B cell (primary cell): ENCODE measurements around the gene C1orf74. TPM values are rescaled to one million over a fixed set of nuclear protein-coding genes. Genes with fewer than 3 reads are reported as not detected.

Source experiments
- ATAC-seq: fragments of 200-7000 bp; cut with Tn5 transposase; one replicate; pipeline ENCODE4 v1.10.0; 2021; ENCODE audit warnings: low read depth, mild to moderate bottlenecking, moderate number of reproducible peaks, moderate library complexity
- CTCF ChIA-PET: fragments of 350-600 bp; sonication (Branson Sonifier 250); formaldehyde crosslinking; loops from one replicate; lab custom pipeline; 2021; ENCODE audit warnings: antibody characterized with exemption, inconsistent platforms; lab: Charles Lee
- POLR2A ChIA-PET: fragments of 350-600 bp; sonication (Branson Sonifier 250); formaldehyde crosslinking; loops from one replicate; lab custom pipeline; 2021; ENCODE audit warnings: antibody characterized with exemption; lab: Charles Lee
- DNase-seq: peaks from one replicate; pipeline ENCODE4 v3.0.0; 2013
- H2AFZ ChIP-seq: 2 replicates; pipeline ENCODE4 v1.6.1; 2012; ENCODE audit warnings: mild to moderate bottlenecking, low read depth, low read length; ENCODE audit not compliant: insufficient read depth, poor library complexity, severe bottlenecking
- H3K27ac ChIP-seq, 2 donors: 1 replicate in 1 of 2; 2 replicates in 1 of 2; pipeline ENCODE4 v1.5.1; 2012 to 2013; ENCODE audit warnings: low read length in 2 of 2, mild to moderate bottlenecking in 2 of 2, moderate library complexity in 1 of 2
- H3K27me3 ChIP-seq, 4 experiments: fragments of 200-600 bp in 1 of 4; sonication (generic) in 1 of 4; replicated peaks in 1 of 4; 1 replicate in 2 of 4; 2 replicates in 2 of 4; pipeline versions ENCODE4 v1.6.1 to v1.7.0; 2013 to 2016; ENCODE audit warnings: low read length in 3 of 4, mild to moderate bottlenecking in 2 of 4, mixed read lengths in 1 of 4, moderate library complexity in 1 of 4; ENCODE audit not compliant: insufficient read depth in 4 of 4, control insufficient read depth in 3 of 4; ENCODE audit errors: control extremely low read depth in 1 of 4
- H3K36me3 ChIP-seq, 2 experiments: replicated peaks in 1 of 2; 1 replicate in 1 of 2; 2 replicates in 1 of 2; pipeline versions ENCODE4 v1.6.1 to v1.7.1; 2013; ENCODE audit warnings: low read length in 1 of 2; ENCODE audit not compliant: insufficient read depth in 2 of 2, control insufficient read depth in 1 of 2; ENCODE audit errors: control extremely low read depth in 1 of 2, extremely low read depth in 1 of 2
- H3K4me1 ChIP-seq, 2 donors: fragments of 200-600 bp in 1 of 2; sonication (generic) in 1 of 2; 1 replicate in 1 of 2; 2 replicates in 1 of 2; pipeline versions ENCODE4 v1.5.1 to v1.6.1; 2013 to 2017; ENCODE audit warnings: low read length in 2 of 2; ENCODE audit not compliant: control insufficient read depth in 2 of 2, insufficient read depth in 2 of 2
- H3K4me2 ChIP-seq: replicated peaks from 2 replicates; pipeline ENCODE3; 2012; ENCODE audit warnings: mild to moderate bottlenecking, low read depth, low read length; ENCODE audit not compliant: poor library complexity, severe bottlenecking
- H3K4me3 ChIP-seq, 5 experiments: fragments of 200-600 bp in 1 of 5; sonication (generic) in 1 of 5; 1 replicate in 3 of 5; 2 replicates in 2 of 5; pipeline versions ENCODE4 v1.5.1 to v1.7.0; 2011 to 2016; ENCODE audit warnings: low read length in 4 of 5, mild to moderate bottlenecking in 4 of 5, low read depth in 2 of 5, control low read depth in 1 of 5, moderate library complexity in 1 of 5; ENCODE audit not compliant: insufficient read depth in 1 of 5; ENCODE audit errors: control extremely low read depth in 1 of 5, extremely low read depth in 1 of 5
- H3K79me2 ChIP-seq: fragments of 200-600 bp; sonication (generic); one replicate; pipeline ENCODE4 v1.6.0; 2016; ENCODE audit warnings: low read length; ENCODE audit not compliant: control insufficient read depth, insufficient read depth
- H3K9ac ChIP-seq: fragments of 200-600 bp; sonication (generic); 2 replicates; pipeline ENCODE4 v1.6.1; 2017; ENCODE audit warnings: mild to moderate bottlenecking, low read length, moderate library complexity
- H3K9me3 ChIP-seq, 3 donors: one replicate each; pipeline versions ENCODE4 v1.6.1 to v1.7.1; 2013; ENCODE audit warnings: low read length in 2 of 3; ENCODE audit not compliant: control insufficient read depth in 2 of 3, insufficient read depth in 1 of 3; ENCODE audit errors: control extremely low read depth in 1 of 3
- H4K20me1 ChIP-seq: 2 replicates; pipeline ENCODE4 v1.6.0; 2012; ENCODE audit warnings: mild to moderate bottlenecking, low read length; ENCODE audit not compliant: insufficient read depth, control insufficient read depth, poor library complexity, severe bottlenecking
- H3K27ac Mint-ChIP-seq: one replicate; pipeline ENCODE4 v1.8.0; 2021; ENCODE audit warnings: mixed read lengths
- H3K27me3 Mint-ChIP-seq: one replicate; pipeline ENCODE4 v1.8.0; 2021; ENCODE audit warnings: mixed read lengths
- H3K4me1 Mint-ChIP-seq: one replicate; pipeline ENCODE4 v1.8.0; 2021; ENCODE audit warnings: mixed read lengths
- H3K4me3 Mint-ChIP-seq: one replicate; pipeline ENCODE4 v1.8.0; 2021; ENCODE audit warnings: mixed read lengths
- H3K9me3 Mint-ChIP-seq: one replicate; pipeline ENCODE4 v1.8.0; 2022; ENCODE audit warnings: mixed read lengths; ENCODE audit not compliant: insufficient read depth
- CTCF ChIP-seq: fragments of 200-600 bp; IDR thresholded peaks from one replicate; pipeline ENCODE4 v1.8.0; 2022; ENCODE audit warnings: antibody characterized with exemption, mild to moderate bottlenecking
- EZH2 ChIP-seq: IDR thresholded peaks from 2 replicates; pipeline ENCODE4 v1.6.1; 2012; ENCODE audit warnings: borderline replicate concordance, low read depth, mild to moderate bottlenecking, moderate library complexity, low read length; ENCODE audit not compliant: insufficient read depth, poor library complexity, severe bottlenecking
- WGBS: methylation state at CpG from one replicate; pipeline ENCODE4 v1.1.5; 2013; ENCODE audit warnings: missing lambda C conversion rate; ENCODE audit not compliant: insufficient coverage; 5-methylcytosine and 5-hydroxymethylcytosine counted together
- intact Hi-C: fragments of 100-400 bp; cut with micrococcal nuclease; formaldehyde crosslinking; loops from one replicate; pipeline ENCODE4 v1.10.0; 2022
- polyA plus RNA-seq: library from polyadenylated mRNA; depleted of rRNA; stranded (reverse); fragments of >200 nt; gene quantifications from 2 replicates; pipeline ENCODE4 v1.2.3, GENCODE V29; 2012
- total RNA-seq, 2 donors: library from RNA; stranded (reverse); fragments of 120-200 nt in 1 of 2; gene quantifications; 1 replicate in 1 of 2; 2 replicates in 1 of 2; pipeline versions ENCODE4 v1.2.3 to v1.2.4, GENCODE V29; 2013 to 2022

Gene C1orf74
- total and polyA plus RNA-seq, 2 donors (not counting 1 experiment from before 2014, with no cell fraction given), result 0.49 to 3.4 TPM

DNA sequence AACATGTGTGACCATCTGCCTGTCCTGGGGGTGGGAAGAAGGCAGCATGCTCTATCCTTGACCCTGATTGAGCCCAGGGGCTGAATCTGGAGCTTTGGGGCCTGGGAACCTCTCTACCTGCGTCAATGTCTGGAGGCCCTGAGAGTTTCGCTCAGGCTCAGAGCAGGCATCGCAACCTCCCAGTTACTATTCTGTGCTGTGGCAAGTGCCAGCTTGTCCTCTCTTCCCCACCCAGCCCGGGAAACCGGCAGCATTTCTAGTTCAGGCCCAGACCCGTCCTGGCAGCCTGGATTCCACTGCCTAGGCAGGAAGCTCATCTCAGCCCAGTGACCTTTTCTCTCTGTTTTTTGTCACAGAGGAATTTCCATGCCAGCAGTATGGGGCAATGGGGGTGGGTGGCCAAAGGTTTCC lies 31.6 kb upstream of the C1orf74 start:
- no peak for DNase-seq
- no peaks in the 10 kb centered on the region for H3K9me3 ChIP-seq
- H3K27me3 ChIP-seq, result peaks cover 0 to 6% (median 4%) of the 10 kb centered on the region in 4 experiments
- Mint-ChIP-seq H3K9me3 (no peaks in the 10 kb centered on the region), H3K27ac (no peak overlapping the region), H3K27me3 (peaks cover 27% of the 10 kb centered on the region), H3K4me3 (no peak overlapping the region), H3K4me1 (no peaks in the 10 kb centered on the region)
- POLR2A ChIA-PET, result no interaction called here
- H3K4me3 ChIP-seq, result no peak overlapping the region
- no peak overlapping the region for H3K9ac ChIP-seq
- no peak overlapping the region for H3K27ac ChIP-seq
- 77% methylated on average over 6 of the region's 6 CpGs for WGBS
- H4K20me1 ChIP-seq, result no peaks in the 10 kb centered on the region
- no peaks in the 10 kb centered on the region for H3K79me2 ChIP-seq
- CTCF ChIA-PET, result interaction anchor here (1.6 to 4.4 kb wide), 4 partner anchors 7 to 68 kb away, joined by 4 to 22 read pairs (median 6); no protein-coding TSS in a partner anchor
- no peak for ATAC-seq
- H3K36me3 ChIP-seq, result no peaks in the 10 kb centered on the region
- no peak overlapping the region for H3K4me2 ChIP-seq
- H3K4me1 ChIP-seq, result no peaks in the 10 kb centered on the region
- TF ChIP-seq EZH2 (no peak), CTCF (no peak)
- intact Hi-C loops, result no loop called here
- H2AFZ ChIP-seq, result no peak overlapping the region

DNA sequence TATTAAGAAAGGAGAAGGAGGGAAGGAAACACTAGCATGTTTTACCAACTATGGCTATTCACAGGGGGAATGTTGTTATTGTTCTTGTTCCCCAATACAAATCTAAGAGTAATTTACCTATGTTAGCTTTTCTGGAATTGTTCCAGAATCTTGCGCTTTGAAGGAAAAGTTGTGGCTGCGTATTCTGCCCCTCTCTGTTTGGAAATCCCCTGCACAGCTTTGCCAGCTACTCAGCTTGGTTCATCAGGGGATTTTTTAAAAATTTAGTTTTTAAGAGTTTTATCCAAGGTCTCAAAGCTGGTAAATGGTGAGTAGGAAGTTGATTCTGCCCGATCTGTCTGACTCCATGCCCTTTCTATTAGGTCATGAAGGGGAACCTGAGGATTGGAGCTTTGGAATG lies 31.1 kb upstream of the C1orf74 start:
- no peak overlapping the region for H3K4me3 Mint-ChIP-seq
- no peaks in the 10 kb centered on the region for H3K4me1 ChIP-seq
- WGBS, result 82% methylated on average over 3 of the region's 3 CpGs
- H3K27me3 ChIP-seq, result peaks cover 0 to 6% (median 4%) of the 10 kb centered on the region in 4 experiments
- H2AFZ ChIP-seq, result no peak overlapping the region
- no peak overlapping the region for H3K9ac ChIP-seq
- no peak for ATAC-seq
- no peaks in the 10 kb centered on the region for H3K9me3 Mint-ChIP-seq
- intact Hi-C loops, result no loop called here
- H3K36me3 ChIP-seq, result no peaks in the 10 kb centered on the region
- H3K9me3 ChIP-seq, result no peaks in the 10 kb centered on the region
- no peaks in the 10 kb centered on the region for H4K20me1 ChIP-seq
- H3K27me3 Mint-ChIP-seq, result peaks cover 23% of the 10 kb centered on the region
- no peak overlapping the region for H3K27ac ChIP-seq
- POLR2A ChIA-PET, result no interaction called here
- CTCF ChIA-PET, result interaction anchor here (1.6 to 4.4 kb wide), 4 partner anchors 8 to 67 kb away, joined by 4 to 22 read pairs (median 6); no protein-coding TSS in a partner anchor
- H3K27ac Mint-ChIP-seq, result no peak overlapping the region
- TF ChIP-seq CTCF (no peak), EZH2 (no peak)
- no peak for DNase-seq
- H3K4me3 ChIP-seq, result no peak overlapping the region
- H3K79me2 ChIP-seq, result no peaks in the 10 kb centered on the region
- H3K4me1 Mint-ChIP-seq, result no peaks in the 10 kb centered on the region
- no peak overlapping the region for H3K4me2 ChIP-seq
